ENCODE measurements around the gene CPXM2. TPM values are rescaled to one million over a fixed set of nuclear protein-coding genes. Genes with fewer than 3 reads are reported as not detected.

The CPXM2 gene
- total RNA-seq, 2 donors from 2014 or later = 1.4 to 1.9 TPM

GRCh38 chr10:123747426-123747825 lies 144.2 kb downstream of the CPXM2 start:
- H3K4me1 Mint-ChIP-seq = peaks cover 11% of the 10 kb centered on the region
- no peak for DNase-seq
- no peak for TF ChIP-seq CTCF (conservative IDR thresholded peaks at IDR 0.05)
- Histone ChIP-seq H3K9me3 (ENCODE audit: control insufficient read depth, low read length) (peaks cover 9% of the 10 kb centered on the region), H3K4me3 (ENCODE audit: low read length) (no peak overlapping the region), H3K4me1 (ENCODE audit: control insufficient read depth, insufficient read depth, low read length) (peaks cover 5% of the 10 kb centered on the region), H3K36me3 (ENCODE audit: control insufficient read depth, insufficient read depth, low read length) (no peaks in the 10 kb centered on the region), H3K27me3 (ENCODE audit: control insufficient read depth, insufficient read depth, low read length, poor library complexity, severe bottlenecking) (no peaks in the 10 kb centered on the region), H3K9ac (ENCODE audit: extremely low read depth, low read length, poor library complexity, severe bottlenecking) (no peak overlapping the region), H3K27ac (ENCODE audit: low read depth, low read length) (no peak overlapping the region)
- 94% methylated on average over 2 to 3 of the region's 3 CpGs for WGBS, 2 experiments (ENCODE audit: insufficient coverage in 1 of 2, insufficient read length in 1 of 2)
- H3K36me3 Mint-ChIP-seq (ENCODE audit: low read depth) = peaks cover 4% of the 10 kb centered on the region
- H3K27ac Mint-ChIP-seq = no peak overlapping the region
- H3K27me3 Mint-ChIP-seq (ENCODE audit: insufficient read depth) = peaks cover 3% of the 10 kb centered on the region
- H3K4me3 Mint-ChIP-seq = no peak overlapping the region
- H3K9me3 Mint-ChIP-seq = peaks cover 20% of the 10 kb centered on the region

GRCh38 chr10:123746942-123747341 lies 144.7 kb downstream of the CPXM2 start:
- peak; percentile 71 for DNase-seq

GRCh38 chr10:123746520-123746919 lies 145.1 kb downstream of the CPXM2 start:
- no peak overlapping the region for H3K4me3 Mint-ChIP-seq

More at GRCh38 chr10:123746942-123747341, 144.7 kb downstream of the CPXM2 start:
- TF ChIP-seq CTCF (conservative IDR thresholded peaks at IDR 0.05) = no peak
- Mint-ChIP-seq H3K9me3 (peaks cover 20% of the 10 kb centered on the region), H3K27ac (no peak overlapping the region), H3K4me3 (no peak overlapping the region), H3K36me3 (ENCODE audit: low read depth) (peaks cover 4% of the 10 kb centered on the region), H3K4me1 (peaks cover 11% of the 10 kb centered on the region), H3K27me3 (ENCODE audit: insufficient read depth) (peaks cover 3% of the 10 kb centered on the region)
- Histone ChIP-seq H3K9ac (ENCODE audit: extremely low read depth, low read length, poor library complexity, severe bottlenecking) (no peak overlapping the region), H3K9me3 (ENCODE audit: control insufficient read depth, low read length) (peaks cover 9% of the 10 kb centered on the region), H3K4me1 (ENCODE audit: control insufficient read depth, insufficient read depth, low read length) (peaks cover 5% of the 10 kb centered on the region), H3K4me3 (ENCODE audit: low read length) (no peak overlapping the region), H3K36me3 (ENCODE audit: control insufficient read depth, insufficient read depth, low read length) (no peaks in the 10 kb centered on the region), H3K27ac (ENCODE audit: low read depth, low read length) (no peak overlapping the region), H3K27me3 (ENCODE audit: control insufficient read depth, insufficient read depth, low read length, poor library complexity, severe bottlenecking) (no peaks in the 10 kb centered on the region)
- 62 to 65% methylated on average over 7 to 8 of the region's 8 CpGs for WGBS, 2 experiments (ENCODE audit: insufficient coverage in 1 of 2, insufficient read length in 1 of 2)

More at GRCh38 chr10:123746520-123746919, 145.1 kb downstream of the CPXM2 start:
- peaks cover 4% of the 10 kb centered on the region for H3K36me3 Mint-ChIP-seq (ENCODE audit: low read depth)
- H3K9ac ChIP-seq (ENCODE audit: extremely low read depth, low read length, poor library complexity, severe bottlenecking) = no peak overlapping the region
- H3K27ac Mint-ChIP-seq = no peak overlapping the region
- H3K27ac ChIP-seq (ENCODE audit: low read depth, low read length) = peak overlapping the region; percentile 57
- 40 to 73% methylated on average over 1 to 7 of the region's 7 CpGs for WGBS, 2 experiments (ENCODE audit: insufficient coverage in 1 of 2, insufficient read length in 1 of 2)
- H3K4me1 Mint-ChIP-seq = peaks cover 11% of the 10 kb centered on the region
- H3K4me1 ChIP-seq (ENCODE audit: control insufficient read depth, insufficient read depth, low read length) = peaks cover 5% of the 10 kb centered on the region
- no peak for DNase-seq
- H3K27me3 ChIP-seq (ENCODE audit: control insufficient read depth, insufficient read depth, low read length, poor library complexity, severe bottlenecking) = no peaks in the 10 kb centered on the region
- TF ChIP-seq CTCF (conservative IDR thresholded peaks at IDR 0.05) = no peak
- H3K9me3 ChIP-seq (ENCODE audit: control insufficient read depth, low read length) = peaks cover 9% of the 10 kb centered on the region
- H3K4me3 ChIP-seq (ENCODE audit: low read length) = no peak overlapping the region
- H3K27me3 Mint-ChIP-seq (ENCODE audit: insufficient read depth) = peaks cover 3% of the 10 kb centered on the region
- H3K36me3 ChIP-seq (ENCODE audit: control insufficient read depth, insufficient read depth, low read length) = no peaks in the 10 kb centered on the region
- peaks cover 16% of the 10 kb centered on the region for H3K9me3 Mint-ChIP-seq

Data from endodermal cell (in vitro differentiated cells).